Fibroblast of mammary gland (primary cell): ENCODE data around the gene EWSR1.

Experiments used
- DNase-seq: peaks from one replicate; pipeline ENCODE4 v3.0.0-alpha.2; 2010; ENCODE audit warnings: low read depth
- H3K4me3 ChIP-seq: 2 replicates; pipeline ENCODE4 v1.5.1; 2011; ENCODE audit warnings: low read depth, mild to moderate bottlenecking, low read length, moderate library complexity; ENCODE audit not compliant: control insufficient read depth
- TF ChIP-seq, protein P1 (sequence below): conservative IDR thresholded peaks from 2 replicates; pipeline ENCODE4 v1.5.1; 2011; ENCODE audit warnings: low read depth, low read length, inconsistent platforms; ENCODE audit not compliant: control insufficient read depth, insufficient read depth

Gene EWSR1

DNA sequence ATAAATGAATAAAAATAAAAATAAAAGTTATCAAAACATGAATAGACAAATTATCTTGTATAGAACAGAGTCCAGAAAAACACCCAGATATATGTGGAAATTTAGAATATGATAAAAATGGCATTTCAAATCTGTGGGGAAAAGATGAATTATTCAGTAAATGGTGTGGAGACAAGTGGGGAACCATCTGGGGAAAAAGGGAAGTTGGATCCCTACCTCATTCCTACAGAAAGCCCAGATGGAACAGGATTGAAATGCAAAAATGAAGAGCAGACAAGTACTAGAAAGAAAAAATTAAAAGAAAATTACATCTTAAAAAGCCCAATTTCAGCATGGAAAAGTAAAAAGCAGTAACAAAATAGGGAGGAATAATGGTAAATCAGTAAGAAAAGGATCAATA lies 55.6 kb downstream of the EWSR1 start:
- no peak overlapping the region for H3K4me3 ChIP-seq
- TF ChIP-seq, protein P1, sequence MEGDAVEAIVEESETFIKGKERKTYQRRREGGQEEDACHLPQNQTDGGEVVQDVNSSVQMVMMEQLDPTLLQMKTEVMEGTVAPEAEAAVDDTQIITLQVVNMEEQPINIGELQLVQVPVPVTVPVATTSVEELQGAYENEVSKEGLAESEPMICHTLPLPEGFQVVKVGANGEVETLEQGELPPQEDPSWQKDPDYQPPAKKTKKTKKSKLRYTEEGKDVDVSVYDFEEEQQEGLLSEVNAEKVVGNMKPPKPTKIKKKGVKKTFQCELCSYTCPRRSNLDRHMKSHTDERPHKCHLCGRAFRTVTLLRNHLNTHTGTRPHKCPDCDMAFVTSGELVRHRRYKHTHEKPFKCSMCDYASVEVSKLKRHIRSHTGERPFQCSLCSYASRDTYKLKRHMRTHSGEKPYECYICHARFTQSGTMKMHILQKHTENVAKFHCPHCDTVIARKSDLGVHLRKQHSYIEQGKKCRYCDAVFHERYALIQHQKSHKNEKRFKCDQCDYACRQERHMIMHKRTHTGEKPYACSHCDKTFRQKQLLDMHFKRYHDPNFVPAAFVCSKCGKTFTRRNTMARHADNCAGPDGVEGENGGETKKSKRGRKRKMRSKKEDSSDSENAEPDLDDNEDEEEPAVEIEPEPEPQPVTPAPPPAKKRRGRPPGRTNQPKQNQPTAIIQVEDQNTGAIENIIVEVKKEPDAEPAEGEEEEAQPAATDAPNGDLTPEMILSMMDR = no peak
- DNase-seq = no peak

DNA sequence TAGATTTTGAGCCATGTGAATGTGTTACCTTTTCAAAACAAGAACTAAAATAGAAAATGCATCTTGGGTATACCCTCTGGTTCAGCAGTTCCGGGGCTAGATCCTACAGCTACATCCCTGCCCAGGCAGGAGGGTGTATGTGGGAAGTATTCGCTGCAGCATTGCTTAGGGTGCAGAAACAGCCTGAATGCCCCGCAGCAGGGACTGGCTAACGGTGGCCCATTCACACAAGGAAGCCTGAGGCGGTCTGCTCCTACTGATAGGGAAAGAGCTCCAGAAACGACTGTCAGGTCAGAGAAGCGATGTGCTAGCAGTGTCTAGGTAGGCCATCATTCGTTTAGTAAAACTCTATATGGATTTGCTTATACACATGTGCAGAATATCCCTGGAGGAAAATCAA lies 57.3 kb downstream of the EWSR1 start:
- no peak overlapping the region for H3K4me3 ChIP-seq
- TF ChIP-seq, protein P1 = no peak
- no peak for DNase-seq

DNA sequence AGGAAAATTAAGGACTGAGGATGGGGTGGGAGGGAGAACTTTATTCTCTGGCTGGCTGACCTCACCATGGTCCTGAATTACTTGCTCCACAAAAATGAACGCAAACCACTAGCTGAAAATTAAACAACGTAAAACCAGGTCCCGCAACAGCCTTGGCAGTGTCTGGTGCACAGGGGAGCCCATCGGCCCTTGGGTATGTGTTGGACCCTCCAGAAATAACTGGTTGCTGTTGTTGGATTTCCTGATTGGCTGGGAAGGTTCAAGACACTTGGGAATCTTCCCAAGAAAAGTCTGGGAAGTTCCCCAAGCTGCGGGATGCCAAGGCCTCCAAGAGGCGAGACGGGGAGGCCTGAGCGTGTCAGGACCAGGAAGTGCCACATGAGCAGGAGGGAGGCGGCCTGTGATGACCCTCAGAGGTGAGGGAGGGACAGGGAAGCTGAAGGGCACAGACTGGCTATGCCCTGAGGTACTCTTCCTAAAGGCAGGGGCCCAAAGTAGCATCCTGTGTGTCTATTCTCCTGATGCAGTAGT lies 57.8 kb downstream of the EWSR1 start:
- H3K4me3 ChIP-seq = no peak overlapping the region
- DNase-seq = no peak
- TF ChIP-seq, protein P1 = no peak

DNA sequence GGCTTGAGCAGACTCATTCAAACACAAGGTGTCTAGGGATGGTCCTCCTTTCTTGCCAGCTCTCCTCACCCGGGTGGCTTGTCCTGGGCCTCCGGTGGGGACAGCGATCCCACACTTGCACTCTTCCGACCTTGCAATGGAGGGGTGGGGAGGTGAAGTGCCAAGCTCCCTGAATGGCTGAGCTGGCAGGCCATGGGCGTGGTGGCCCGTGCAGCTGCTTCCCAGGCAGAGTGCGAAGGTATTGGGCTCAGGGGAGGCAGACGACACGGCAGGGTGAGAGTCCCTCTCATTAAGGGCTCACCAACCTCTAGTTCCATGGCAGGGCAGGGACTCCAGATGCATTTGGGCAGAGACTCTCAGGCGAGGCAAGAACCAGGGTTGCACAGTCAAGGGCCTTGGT lies 58.4 kb downstream of the EWSR1 start:
- no peak overlapping the region for H3K4me3 ChIP-seq
- TF ChIP-seq, protein P1 = no peak

GRCh38 chr22:29327089-29327764 lies 59.2 kb downstream of the EWSR1 start:
- no peak for DNase-seq
- H3K4me3 ChIP-seq = no peak overlapping the region
- TF ChIP-seq, protein P1 = no peak

More for the DNA sequence above, 58.4 kb downstream of the EWSR1 start:
- no peak for DNase-seq

DNA sequence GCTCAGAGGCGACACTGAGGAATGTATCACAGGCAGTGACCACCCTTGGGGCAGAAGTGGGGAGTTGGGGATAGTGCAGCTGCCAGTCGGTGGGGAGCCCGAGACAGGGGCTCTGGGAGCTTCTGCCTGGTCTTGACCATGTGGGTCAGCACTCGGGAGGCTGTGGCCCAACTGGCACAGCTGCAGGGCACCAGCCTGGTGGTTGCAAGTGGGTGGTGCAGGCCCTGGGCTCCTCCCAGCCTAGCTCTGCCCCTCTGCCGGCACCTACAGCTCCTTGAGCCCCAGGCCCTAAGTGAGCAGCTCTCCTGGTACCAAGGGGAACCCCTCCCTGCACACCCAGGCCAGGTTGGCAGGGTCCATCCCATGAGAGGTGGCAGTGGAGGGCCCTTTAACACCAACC lies 60.0 kb downstream of the EWSR1 start:
- no peak for DNase-seq
- no peak overlapping the region for H3K4me3 ChIP-seq
- TF ChIP-seq, protein P1 = no peak
